PC-3 (cell line): ENCODE measurements around the gene DNAH17. TPM values are rescaled to one million over a fixed set of nuclear protein-coding genes. Genes with fewer than 3 reads are reported as not detected.

Experiments
- ATAC-seq: fragments of 200-7000 bp; cut with Tn5 transposase; 2 replicates; pipeline ENCODE4 v1.9.1; 2020; ENCODE audit warnings: mild to moderate bottlenecking, moderate library complexity
- BruUV-seq: library from RNA; stranded (reverse); fragments of 400-500 nt; replicated peaks from 2 replicates; lab custom pipeline; 2021; lab: Mats Ljungman, UMichigan
- CTCF ChIA-PET: fragments of 300-600 bp; sonication (Branson Sonifier 250); formaldehyde crosslinking; loops from one replicate; lab custom pipeline; 2022; ENCODE audit warnings: antibody characterized with exemption; lab: Charles Lee
- POLR2A ChIA-PET: fragments of 300-600 bp; sonication (Branson Sonifier 250); formaldehyde crosslinking; loops from one replicate; lab custom pipeline; 2022; ENCODE audit warnings: antibody characterized with exemption; ENCODE audit not compliant: unreplicated experiment; lab: Charles Lee
- DNase-seq: peaks from one replicate; pipeline ENCODE4 v3.0.0-alpha.2; 2015
- H2AFZ ChIP-seq: fragments of 300-600 bp; sonication (generic); 2 replicates; pipeline ENCODE4 v1.6.0; 2016; ENCODE audit warnings: antibody characterized with exemption, low read length
- H3F3A ChIP-seq: fragments of 300-600 bp; sonication (generic); one replicate; pipeline ENCODE4 v1.6.0; 2017; ENCODE audit warnings: antibody characterized with exemption, low read length, control low read depth, mild to moderate bottlenecking; ENCODE audit not compliant: unreplicated experiment
- H3K27ac ChIP-seq: fragments of 300-600 bp; sonication (generic); 2 replicates; pipeline ENCODE4 v1.5.1; 2016; ENCODE audit warnings: mild to moderate bottlenecking, low read length
- H3K27me3 ChIP-seq: fragments of 300-600 bp; sonication (generic); 2 replicates; pipeline ENCODE4 v1.6.1; 2016; ENCODE audit warnings: low read length, mixed read lengths
- H3K36me3 ChIP-seq: fragments of 300-600 bp; sonication (generic); 2 replicates; pipeline ENCODE4 v1.6.1; 2016; ENCODE audit warnings: low read depth, mixed run types, low read length, mixed read lengths
- H3K4me1 ChIP-seq: fragments of 300-600 bp; sonication (generic); 2 replicates; pipeline ENCODE4 v1.5.1; 2016; ENCODE audit warnings: low read length; ENCODE audit not compliant: insufficient read depth
- H3K4me2 ChIP-seq: fragments of 300-600 bp; sonication (generic); 2 replicates; pipeline ENCODE4 v1.6.0; 2016; ENCODE audit warnings: low read length
- H3K4me3 ChIP-seq: fragments of 300-600 bp; sonication (generic); 2 replicates; pipeline ENCODE4 v1.5.1; 2016; ENCODE audit warnings: mild to moderate bottlenecking, low read length, mixed read lengths
- H3K79me2 ChIP-seq: fragments of 300-600 bp; sonication (generic); 2 replicates; pipeline ENCODE4 v1.6.1; 2017; ENCODE audit warnings: low read length, mixed read lengths
- H3K9ac ChIP-seq: fragments of 300-600 bp; sonication (generic); 2 replicates; pipeline ENCODE4 v1.6.0; 2016; ENCODE audit warnings: mild to moderate bottlenecking, low read length
- H3K9me2 ChIP-seq: fragments of 300-600 bp; sonication (generic); replicated peaks from 2 replicates; pipeline ENCODE4 v1.6.1; 2016; ENCODE audit warnings: mixed run types, low read length, mixed read lengths
- H3K9me3 ChIP-seq: fragments of 300-600 bp; sonication (generic); 2 replicates; pipeline ENCODE4 v1.6.1; 2016; ENCODE audit warnings: low read length, mixed read lengths
- H4K20me1 ChIP-seq: fragments of 300-600 bp; sonication (generic); 2 replicates; pipeline ENCODE4 v1.6.1; 2016; ENCODE audit warnings: low read length, mixed read lengths
- CTCF ChIP-seq: fragments of 300-600 bp; sonication (generic); conservative IDR thresholded peaks from 2 replicates; pipeline ENCODE4 v1.5.1; 2017; ENCODE audit warnings: antibody characterized with exemption, low read depth, mild to moderate bottlenecking, low read length
- EZH2 ChIP-seq: fragments of 300-600 bp; sonication (generic); IDR thresholded peaks from one replicate; pipeline ENCODE4 v1.6.1; 2017; ENCODE audit warnings: antibody characterized with exemption, mild to moderate bottlenecking, low read length; ENCODE audit not compliant: unreplicated experiment
- EZH2phosphoT487 ChIP-seq: fragments of 300-600 bp; sonication (generic); IDR thresholded peaks from 2 replicates; pipeline ENCODE4 v1.6.1; 2018; ENCODE audit warnings: mild to moderate bottlenecking, antibody characterized with exemption, low read length, borderline replicate concordance
- intact Hi-C: fragments of 100-400 bp; cut with micrococcal nuclease; formaldehyde crosslinking; loops from 2 replicates; pipeline ENCODE4 v1.9.0; 2023
- total RNA-seq: library from RNA; depleted of rRNA; stranded (reverse); fragments of >200 nt; gene quantifications from 2 replicates; pipeline ENCODE4 v1.2.3, GENCODE V29; 2014

Gene DNAH17
- total RNA-seq, 1 experiment from 2014 or later = 0.04 TPM

GRCh38 chr17:78387977-78388941 is 188.9 kb downstream of the DNAH17 start:
- CTCF ChIA-PET = no interaction called here

GRCh38 chr17:78384479-78385175 is 192.6 kb downstream of the DNAH17 start:
- Histone ChIP-seq H3K27me3 (no peaks in the 10 kb centered on the region), H3F3A (no peaks in the 10 kb centered on the region), H3K79me2 (peaks cover 100% of the 10 kb centered on the region), H4K20me1 (peaks cover 57% of the 10 kb centered on the region), H3K9me3 (no peaks in the 10 kb centered on the region), H3K4me1 (peaks cover 37% of the 10 kb centered on the region), H3K4me3 (no peak overlapping the region), H3K9ac (no peak overlapping the region), H2AFZ (no peak overlapping the region), H3K27ac (no peak overlapping the region), H3K4me2 (no peak overlapping the region), H3K36me3 (peaks cover 16% of the 10 kb centered on the region; the same call in 1 of the 2 replicates), H3K9me2 (no peaks in the 10 kb centered on the region)
- intact Hi-C loops = no loop called here
- ChIA-PET POLR2A (interaction anchor here (0.7 kb wide), 1 partner anchor 25 kb away, joined by 7 read pairs; no protein-coding TSS in a partner anchor), CTCF (interaction anchor here (0.6 kb wide), 1 partner anchor 122 kb away, joined by 3 read pairs; no protein-coding TSS in a partner anchor)
- no peak for TF ChIP-seq EZH2phosphoT487
- TF ChIP-seq CTCF = no peak
- TF ChIP-seq EZH2 = no peak
- DNase-seq (no peak), ATAC-seq (no peak)
- BruUV-seq = no TSS peak

More at GRCh38 chr17:78387977-78388941, 188.9 kb downstream of the DNAH17 start:
- no peak for TF ChIP-seq EZH2
- no peak for TF ChIP-seq EZH2phosphoT487
- TF ChIP-seq CTCF = no peak
- Histone ChIP-seq H2AFZ (no peak overlapping the region), H3K36me3 (peaks cover 22% of the 10 kb centered on the region), H3K9me3 (no peaks in the 10 kb centered on the region), H4K20me1 (peaks cover 52% of the 10 kb centered on the region), H3K9ac (no peak overlapping the region), H3F3A (no peaks in the 10 kb centered on the region), H3K79me2 (peaks cover 98% of the 10 kb centered on the region), H3K4me2 (no peak overlapping the region), H3K27me3 (no peaks in the 10 kb centered on the region), H3K9me2 (no peaks in the 10 kb centered on the region), H3K4me1 (peaks cover 41% of the 10 kb centered on the region), H3K27ac (no peak overlapping the region), H3K4me3 (no peak overlapping the region)
- intact Hi-C loops = no loop called here
- POLR2A ChIA-PET = no interaction called here
- no TSS peak for BruUV-seq
- ATAC-seq (no peak), DNase-seq (no peak)
